HepG2 (cell line): ENCODE data around the gene TMEM114.

Experiments
- CCAR2 ChIP-seq: fragments of 200-400 bp; formaldehyde crosslinking; optimal IDR thresholded peaks from 2 replicates; pipeline ENCODE3; 2018; ENCODE audit warnings: low read depth, mild to moderate bottlenecking, low read length, moderate library complexity
- RAD21 ChIP-seq: fragments of 450-650 bp; formaldehyde crosslinking; IDR thresholded peaks from 2 replicates; pipeline ENCODE4 v1.5.0; 2020; ENCODE audit warnings: mild to moderate bottlenecking
- ZFP37 ChIP-seq: sonication (generic); formaldehyde crosslinking; IDR thresholded peaks from 2 replicates; pipeline ENCODE4 v1.4.0; 2020; ENCODE audit warnings: missing genetic modification reagents, borderline replicate concordance
- TF ChIP-seq, protein P1 (sequence below): sonication (generic); formaldehyde crosslinking; IDR thresholded peaks from 2 replicates; pipeline ENCODE4 v1.5.0; 2020; ENCODE audit warnings: mild to moderate bottlenecking, missing genetic modification reagents, moderate library complexity

DNA sequence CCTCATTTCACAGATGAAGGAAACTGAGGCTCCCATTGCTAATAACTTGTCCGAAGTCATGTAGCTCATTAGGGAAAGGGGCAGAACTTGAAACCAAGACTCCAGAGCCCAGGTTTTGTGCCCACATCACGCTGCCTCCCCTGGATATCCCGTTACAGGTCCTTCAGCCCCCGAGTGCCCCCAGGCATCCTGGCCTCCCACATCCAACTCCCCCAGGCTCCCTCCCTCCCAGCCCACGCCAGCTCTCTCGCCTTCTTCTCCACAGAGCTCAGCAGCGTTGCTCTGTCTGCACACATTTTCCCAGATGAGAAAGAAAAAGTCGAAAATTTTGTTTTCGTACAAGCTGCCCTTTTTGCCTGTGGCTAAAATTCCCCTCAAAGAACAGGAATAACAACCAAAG is 16.9 kb upstream of the TMEM114 start:
- TF ChIP-seq ZFP37 (CRISPR knock-in tag), result no peak
- no peak for TF ChIP-seq CCAR2
- TF ChIP-seq, protein P1, sequence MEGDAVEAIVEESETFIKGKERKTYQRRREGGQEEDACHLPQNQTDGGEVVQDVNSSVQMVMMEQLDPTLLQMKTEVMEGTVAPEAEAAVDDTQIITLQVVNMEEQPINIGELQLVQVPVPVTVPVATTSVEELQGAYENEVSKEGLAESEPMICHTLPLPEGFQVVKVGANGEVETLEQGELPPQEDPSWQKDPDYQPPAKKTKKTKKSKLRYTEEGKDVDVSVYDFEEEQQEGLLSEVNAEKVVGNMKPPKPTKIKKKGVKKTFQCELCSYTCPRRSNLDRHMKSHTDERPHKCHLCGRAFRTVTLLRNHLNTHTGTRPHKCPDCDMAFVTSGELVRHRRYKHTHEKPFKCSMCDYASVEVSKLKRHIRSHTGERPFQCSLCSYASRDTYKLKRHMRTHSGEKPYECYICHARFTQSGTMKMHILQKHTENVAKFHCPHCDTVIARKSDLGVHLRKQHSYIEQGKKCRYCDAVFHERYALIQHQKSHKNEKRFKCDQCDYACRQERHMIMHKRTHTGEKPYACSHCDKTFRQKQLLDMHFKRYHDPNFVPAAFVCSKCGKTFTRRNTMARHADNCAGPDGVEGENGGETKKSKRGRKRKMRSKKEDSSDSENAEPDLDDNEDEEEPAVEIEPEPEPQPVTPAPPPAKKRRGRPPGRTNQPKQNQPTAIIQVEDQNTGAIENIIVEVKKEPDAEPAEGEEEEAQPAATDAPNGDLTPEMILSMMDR (CRISPR knock-in tag), result no peak
- no peak for TF ChIP-seq RAD21
